Hepatocyte (in vitro differentiated cells): ENCODE data around the gene HIBCH. TPM values are rescaled to one million over a fixed set of nuclear protein-coding genes. Genes with fewer than 3 reads are reported as not detected.

ENCODE experiments used
- DNase-seq: peaks from one replicate; pipeline ENCODE4 v3.0.0-alpha.2; 2016; ENCODE audit warnings: low spot score
- H2AFZ ChIP-seq: fragments of 200-600 bp; sonication (generic); 2 replicates; pipeline ENCODE4 v1.6.0; 2016; ENCODE audit warnings: antibody characterized with exemption, mild to moderate bottlenecking
- H3K27ac ChIP-seq: fragments of 200-600 bp; sonication (generic); 2 replicates; pipeline ENCODE4 v1.5.1; 2016; ENCODE audit warnings: mild to moderate bottlenecking
- H3K27me3 ChIP-seq: fragments of 200-600 bp; sonication (generic); 2 replicates; pipeline ENCODE4 v1.6.1; 2016
- H3K36me3 ChIP-seq: fragments of 200-600 bp; sonication (generic); replicated peaks from 2 replicates; pipeline ENCODE4 v1.5.1; 2016; ENCODE audit warnings: low read depth; ENCODE audit not compliant: insufficient read depth
- H3K4me1 ChIP-seq: fragments of 200-600 bp; sonication (generic); 2 replicates; pipeline ENCODE4 v1.5.1; 2016; ENCODE audit warnings: mild to moderate bottlenecking, moderate library complexity; ENCODE audit not compliant: insufficient read depth
- H3K4me2 ChIP-seq: fragments of 200-600 bp; sonication (generic); 2 replicates; pipeline ENCODE4 v1.6.0; 2016
- H3K4me3 ChIP-seq: fragments of 200-600 bp; sonication (generic); 2 replicates; pipeline ENCODE4 v1.5.1; 2016; ENCODE audit warnings: mild to moderate bottlenecking
- H3K79me2 ChIP-seq: fragments of 200-600 bp; sonication (generic); 2 replicates; pipeline ENCODE4 v1.6.0; 2017; ENCODE audit warnings: mild to moderate bottlenecking
- H3K9me2 ChIP-seq: fragments of 200-600 bp; sonication (generic); replicated peaks from 2 replicates; pipeline ENCODE4 v1.6.0; 2017; ENCODE audit warnings: mild to moderate bottlenecking; ENCODE audit not compliant: insufficient read depth
- H3K9me3 ChIP-seq: fragments of 200-600 bp; sonication (generic); 2 replicates; pipeline ENCODE4 v1.5.1; 2016; ENCODE audit warnings: low read depth, mild to moderate bottlenecking
- H4K20me1 ChIP-seq: fragments of 200-600 bp; sonication (generic); 2 replicates; pipeline ENCODE4 v1.6.0; 2016; ENCODE audit warnings: mild to moderate bottlenecking; ENCODE audit not compliant: insufficient read depth, poor library complexity, severe bottlenecking
- EZH2 ChIP-seq: fragments of 200-600 bp; sonication (generic); IDR thresholded peaks from 2 replicates; pipeline ENCODE4 v1.6.1; 2016; ENCODE audit warnings: antibody characterized with exemption, mild to moderate bottlenecking, borderline replicate concordance
- EZH2phosphoT487 ChIP-seq: fragments of 200-600 bp; sonication (generic); IDR thresholded peaks from one replicate; pipeline ENCODE4 v1.6.1; 2018; ENCODE audit warnings: antibody characterized with exemption, mild to moderate bottlenecking, low read depth, moderate library complexity; ENCODE audit not compliant: unreplicated experiment, severe bottlenecking
- WGBS: methylation state at CpG from one replicate; pipeline ENCODE4 v1.1.6; 2016; ENCODE audit warnings: low lambda C conversion rate; ENCODE audit errors: missing lambda C conversion rate; 5-methylcytosine and 5-hydroxymethylcytosine counted together
- polyA plus RNA-seq: library from polyadenylated mRNA; unstranded; fragments of >200 nt; fragmentation: Nextera tagmentation; extraction: Ambion mirVana; gene quantifications from 2 replicates; pipeline ENCODE4 v1.2.1, GENCODE V29; 2016
- total RNA-seq: library from RNA; depleted of rRNA; stranded (reverse); fragments of >200 nt; gene quantifications from 2 replicates; pipeline ENCODE4 v1.2.3, GENCODE V29; 2014
- TF ChIP-seq, protein P1 (sequence below): fragments of 200-600 bp; sonication (generic); IDR thresholded peaks from 2 replicates; pipeline ENCODE4 v1.5.1; 2016; ENCODE audit warnings: antibody characterized with exemption, mild to moderate bottlenecking; ENCODE audit not compliant: poor library complexity

HIBCH gene
- total and polyA plus RNA-seq, 2 experiments from 2014 or later = 30.9 to 57.0 TPM

GRCh38 chr2:190200603-190201002, 119.0 kb downstream of the HIBCH start:
- TF ChIP-seq EZH2phosphoT487 (no peak), EZH2 (no peak)
- TF ChIP-seq, protein P1, sequence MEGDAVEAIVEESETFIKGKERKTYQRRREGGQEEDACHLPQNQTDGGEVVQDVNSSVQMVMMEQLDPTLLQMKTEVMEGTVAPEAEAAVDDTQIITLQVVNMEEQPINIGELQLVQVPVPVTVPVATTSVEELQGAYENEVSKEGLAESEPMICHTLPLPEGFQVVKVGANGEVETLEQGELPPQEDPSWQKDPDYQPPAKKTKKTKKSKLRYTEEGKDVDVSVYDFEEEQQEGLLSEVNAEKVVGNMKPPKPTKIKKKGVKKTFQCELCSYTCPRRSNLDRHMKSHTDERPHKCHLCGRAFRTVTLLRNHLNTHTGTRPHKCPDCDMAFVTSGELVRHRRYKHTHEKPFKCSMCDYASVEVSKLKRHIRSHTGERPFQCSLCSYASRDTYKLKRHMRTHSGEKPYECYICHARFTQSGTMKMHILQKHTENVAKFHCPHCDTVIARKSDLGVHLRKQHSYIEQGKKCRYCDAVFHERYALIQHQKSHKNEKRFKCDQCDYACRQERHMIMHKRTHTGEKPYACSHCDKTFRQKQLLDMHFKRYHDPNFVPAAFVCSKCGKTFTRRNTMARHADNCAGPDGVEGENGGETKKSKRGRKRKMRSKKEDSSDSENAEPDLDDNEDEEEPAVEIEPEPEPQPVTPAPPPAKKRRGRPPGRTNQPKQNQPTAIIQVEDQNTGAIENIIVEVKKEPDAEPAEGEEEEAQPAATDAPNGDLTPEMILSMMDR = no peak
- H3K9me3 ChIP-seq = no peaks in the 10 kb centered on the region
- WGBS = 20% methylated on average over 1 of the region's 1 CpG
- H3K27me3 ChIP-seq = no peaks in the 10 kb centered on the region
- peaks cover 4% of the 10 kb centered on the region for H3K36me3 ChIP-seq
- no peaks in the 10 kb centered on the region for H3K9me2 ChIP-seq
- no peak overlapping the region for H2AFZ ChIP-seq
- H3K79me2 ChIP-seq = peaks cover 2% of the 10 kb centered on the region
- H3K4me3 ChIP-seq = no peak overlapping the region
- no peak for DNase-seq
- peaks cover 17% of the 10 kb centered on the region for H3K4me1 ChIP-seq
- H4K20me1 ChIP-seq = no peaks in the 10 kb centered on the region
- H3K4me2 ChIP-seq = peak overlapping the region; percentile 7
- no peak overlapping the region for H3K27ac ChIP-seq

GRCh38 chr2:190199530-190199929, 120.1 kb downstream of the HIBCH start:
- Histone ChIP-seq H4K20me1 (no peaks in the 10 kb centered on the region), H3K4me1 (peaks cover 17% of the 10 kb centered on the region), H3K4me2 (no peak overlapping the region), H3K4me3 (no peak overlapping the region), H2AFZ (no peak overlapping the region), H3K9me3 (no peaks in the 10 kb centered on the region), H3K27ac (no peak overlapping the region), H3K9me2 (no peaks in the 10 kb centered on the region), H3K79me2 (peaks cover 2% of the 10 kb centered on the region), H3K36me3 (peaks cover 4% of the 10 kb centered on the region), H3K27me3 (no peaks in the 10 kb centered on the region)
- DNase-seq = no peak
- no peak for TF ChIP-seq EZH2
- TF ChIP-seq, protein P1 = no peak
- TF ChIP-seq EZH2phosphoT487 = no peak
- 41% methylated on average over 1 of the region's 1 CpG for WGBS

DNA sequence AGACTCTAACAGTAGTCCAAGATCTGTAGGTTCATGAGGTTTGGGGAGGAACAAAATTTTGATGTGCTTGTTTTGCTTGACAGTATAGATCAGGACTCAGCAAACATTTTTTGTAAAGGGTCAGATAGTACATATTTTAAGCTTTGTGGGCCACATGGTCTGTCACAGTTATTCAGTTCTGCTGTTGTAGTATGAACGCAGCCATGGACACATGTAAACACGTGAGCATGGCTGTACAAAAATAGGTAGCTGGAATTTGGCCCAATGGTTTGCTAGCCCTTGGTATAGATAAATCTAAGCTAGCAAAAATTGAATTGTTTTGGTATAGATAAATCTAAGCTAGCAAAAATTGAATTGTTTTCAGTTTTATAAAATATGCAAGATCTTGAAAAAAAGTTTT, 120.5 kb downstream of the HIBCH start:
- WGBS = 92% methylated on average over 2 of the region's 2 CpGs
- H3K4me2 ChIP-seq = no peak overlapping the region
- H3K9me3 ChIP-seq = no peaks in the 10 kb centered on the region
- peaks cover 17% of the 10 kb centered on the region for H3K4me1 ChIP-seq
- no peak for DNase-seq
- no peaks in the 10 kb centered on the region for H4K20me1 ChIP-seq
- peaks cover 4% of the 10 kb centered on the region for H3K36me3 ChIP-seq
- peaks cover 2% of the 10 kb centered on the region for H3K79me2 ChIP-seq
- no peak overlapping the region for H3K4me3 ChIP-seq
- no peak for TF ChIP-seq EZH2phosphoT487
- TF ChIP-seq EZH2 = no peak
- TF ChIP-seq, protein P1 = no peak
- H3K27ac ChIP-seq = no peak overlapping the region
- no peak overlapping the region for H2AFZ ChIP-seq
- no peaks in the 10 kb centered on the region for H3K9me2 ChIP-seq
- H3K27me3 ChIP-seq = no peaks in the 10 kb centered on the region

GRCh38 chr2:190197143-190197720, 122.4 kb downstream of the HIBCH start:
- 78% methylated on average over 5 of the region's 5 CpGs for WGBS
- Histone ChIP-seq H3K27me3 (no peaks in the 10 kb centered on the region), H3K36me3 (no peaks in the 10 kb centered on the region), H3K79me2 (peaks cover 2% of the 10 kb centered on the region), H4K20me1 (no peaks in the 10 kb centered on the region), H3K4me1 (peaks cover 17% of the 10 kb centered on the region), H3K9me3 (no peaks in the 10 kb centered on the region), H2AFZ (no peak overlapping the region), H3K4me3 (no peak overlapping the region), H3K9me2 (no peaks in the 10 kb centered on the region), H3K4me2 (no peak overlapping the region), H3K27ac (no peak overlapping the region)
- DNase-seq = no peak
- TF ChIP-seq EZH2phosphoT487 (no peak), EZH2 (no peak)
- TF ChIP-seq, protein P1 = no peak
